Measurements from ENCODE around the gene POU2F2.
A peak's percentile ranks its signal among the peaks of the same experiment; 100 is the strongest.

The POU2F2 gene

GRCh38 chr19:42154471-42155323, 22.5 kb upstream of the POU2F2 start:
- DNase-seq (ENCODE audit: low read depth): no peak

GRCh38 chr19:42153672-42154433, 21.6 kb upstream of the POU2F2 start:
- no peak for DNase-seq (ENCODE audit: low read depth)

- no peak for DNase-seq (ENCODE audit: low read depth)
These were observed 20.8 kb upstream of the POU2F2 start for GRCh38 chr19:42152910-42153671.

- no peak for DNase-seq (ENCODE audit: low read depth)
These were observed 19.8 kb upstream of the POU2F2 start for GRCh38 chr19:42151782-42152684.

GRCh38 chr19:42150911-42151361, 18.7 kb upstream of the POU2F2 start:
- no peak for DNase-seq (ENCODE audit: low read depth)

- DNase-seq (ENCODE audit: low read depth): no peak
These were observed 18.1 kb upstream of the POU2F2 start for GRCh38 chr19:42150364-42150763.

GRCh38 chr19:42149447-42150202, 17.4 kb upstream of the POU2F2 start:
- DNase-seq (ENCODE audit: low read depth): no peak

GRCh38 chr19:42148266-42148665, 16.0 kb upstream of the POU2F2 start:
- DNase-seq (ENCODE audit: low read depth): no peak

- no peak for DNase-seq (ENCODE audit: low read depth)
These were observed 11.3 kb upstream of the POU2F2 start for GRCh38 chr19:42143341-42144234.

GRCh38 chr19:42140125-42140754, 8.0 kb upstream of the POU2F2 start:
- DNase-seq (ENCODE audit: low read depth): no peak

- DNase-seq (ENCODE audit: low read depth): no peak
These were observed 2.4 kb upstream of the POU2F2 start for GRCh38 chr19:42134535-42135070.

GRCh38 chr19:42132851-42133528, 744 bp upstream of the POU2F2 start:
- DNase-seq (ENCODE audit: low read depth): peak; percentile 81

- no peak for DNase-seq (ENCODE audit: low read depth)
These were observed 857 bp downstream of the POU2F2 start for GRCh38 chr19:42131149-42132029.

GRCh38 chr19:42130254-42130573, 2.0 kb downstream of the POU2F2 start:
- DNase-seq (ENCODE audit: low read depth): no peak

- no peak for DNase-seq (ENCODE audit: low read depth)
These were observed 2.6 kb downstream of the POU2F2 start for GRCh38 chr19:42129399-42130253.

GRCh38 chr19:42126574-42126973, 5.7 kb downstream of the POU2F2 start:
- DNase-seq (ENCODE audit: low read depth): no peak

Measured in activated T-cell treated with anti-CD3 and anti-CD28 coated beads for 24 hours (primary cell).